Activated T-helper 1 cell treated with Interleukin-2 at 50 U/mL for 16 hours (primary cell): ENCODE measurements around the gene THRB.

ENCODE experiments used
- DNase-seq: peaks from one replicate; pipeline ENCODE4 v3.0.0-alpha.2; 2020; ENCODE audit warnings: low read depth

THRB gene

GRCh38 chr3:24141548-24141947, 353.1 kb downstream of the THRB start:
- DNase-seq: no peak

DNA sequence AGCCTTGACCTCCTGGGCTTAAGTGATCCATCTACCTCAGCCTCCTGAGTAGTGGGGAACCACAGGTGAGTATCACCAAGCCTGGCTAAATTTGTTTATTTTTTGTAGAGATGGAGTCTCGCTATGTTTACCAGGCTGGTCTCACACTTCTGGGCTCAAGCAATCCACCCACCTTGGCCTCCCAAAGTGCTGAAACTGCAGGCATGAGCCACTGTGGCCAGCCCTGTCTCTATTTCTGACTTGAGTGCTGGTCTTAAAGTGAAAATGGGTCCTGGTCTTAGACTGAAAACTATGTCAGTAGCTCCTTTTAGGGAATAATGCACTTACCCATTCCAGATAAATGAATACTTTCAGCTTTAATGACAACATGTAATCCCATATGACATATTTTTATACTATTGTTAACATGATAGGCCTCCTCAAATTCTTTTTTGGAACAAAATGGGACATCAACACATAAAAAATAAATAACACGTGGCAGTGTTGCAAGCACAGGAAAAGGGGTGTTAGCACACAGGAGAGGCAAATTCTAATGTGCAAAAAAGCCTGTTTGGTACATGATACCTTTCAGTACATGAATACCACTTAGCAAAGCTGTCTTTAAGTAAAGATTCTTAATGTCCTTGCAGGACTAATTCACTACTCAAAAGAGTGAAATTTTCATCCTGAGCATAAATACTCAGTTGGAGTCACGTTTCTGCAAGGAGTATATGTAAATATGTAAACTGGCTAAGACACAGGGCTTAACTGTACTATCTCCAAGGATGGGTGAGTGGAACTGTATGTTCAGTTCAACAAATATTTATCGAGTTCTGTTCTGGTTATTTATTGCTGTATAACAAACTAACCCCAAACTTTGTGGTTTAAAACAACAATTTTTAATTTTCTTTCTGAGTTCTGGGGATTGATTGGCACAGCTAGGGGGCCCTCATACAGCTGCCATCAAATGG, 354.9 kb downstream of the THRB start:
- DNase-seq: no peak

- DNase-seq: no peak
Observed at GRCh38 chr3:24138876-24139256, 355.8 kb downstream of the THRB start.

GRCh38 chr3:24137958-24138875, 356.4 kb downstream of the THRB start:
- DNase-seq: no peak

GRCh38 chr3:24137334-24137733, 357.3 kb downstream of the THRB start:
- DNase-seq: no peak

DNA sequence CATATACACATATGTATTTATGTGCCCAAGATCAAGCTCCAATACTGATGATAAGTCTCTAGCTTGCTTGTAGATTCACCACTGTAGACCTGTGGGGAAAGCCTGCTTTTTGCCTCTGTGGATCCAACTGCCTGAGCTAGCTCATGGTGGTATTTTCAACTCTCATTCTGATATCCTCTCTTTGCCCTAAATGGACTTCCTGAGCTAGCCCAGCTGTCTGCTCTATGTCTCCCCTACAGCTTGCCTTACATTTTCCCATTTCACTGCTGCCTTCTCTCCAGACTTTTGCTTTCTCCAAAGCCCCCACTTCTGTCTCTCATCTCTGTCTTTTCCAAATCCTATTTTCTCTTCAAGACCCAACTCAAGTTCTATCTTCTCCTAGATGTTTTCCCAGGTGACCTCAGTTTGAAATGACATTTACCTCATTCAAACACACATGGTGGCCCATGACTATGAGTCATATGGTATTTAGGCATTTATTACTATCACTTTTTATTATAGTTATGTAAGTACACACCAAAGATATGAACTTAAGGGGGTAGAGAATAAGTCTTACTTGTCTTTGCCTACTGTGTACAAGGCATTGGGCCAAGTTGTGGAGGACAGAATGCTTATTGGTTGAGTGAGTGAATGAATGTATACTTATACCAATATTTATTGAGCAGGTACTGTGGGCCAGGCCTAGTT, 357.9 kb downstream of the THRB start:
- DNase-seq: no peak

DNA sequence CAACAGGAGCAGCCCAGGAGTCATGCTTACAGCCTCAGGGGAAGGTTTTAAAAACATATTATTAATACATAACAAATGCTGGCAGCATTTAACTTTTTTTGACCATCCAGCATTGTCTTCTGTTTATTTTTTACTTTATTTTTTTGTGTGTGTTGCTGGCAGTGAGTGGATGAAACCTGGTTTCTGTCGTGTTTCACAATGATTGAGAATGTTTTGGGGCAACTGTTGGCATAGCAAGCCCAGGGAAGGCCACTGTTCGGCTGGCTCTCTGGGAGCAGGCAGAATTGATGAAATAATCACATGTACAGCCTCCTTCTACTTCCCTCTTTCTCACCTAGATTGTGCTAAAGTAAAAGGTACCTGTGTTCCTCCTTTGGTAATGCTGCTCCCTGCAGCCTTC, 359.4 kb downstream of the THRB start:
- DNase-seq: no peak

- no peak for DNase-seq
Observed at GRCh38 chr3:24133942-24134341, 360.7 kb downstream of the THRB start.

DNA sequence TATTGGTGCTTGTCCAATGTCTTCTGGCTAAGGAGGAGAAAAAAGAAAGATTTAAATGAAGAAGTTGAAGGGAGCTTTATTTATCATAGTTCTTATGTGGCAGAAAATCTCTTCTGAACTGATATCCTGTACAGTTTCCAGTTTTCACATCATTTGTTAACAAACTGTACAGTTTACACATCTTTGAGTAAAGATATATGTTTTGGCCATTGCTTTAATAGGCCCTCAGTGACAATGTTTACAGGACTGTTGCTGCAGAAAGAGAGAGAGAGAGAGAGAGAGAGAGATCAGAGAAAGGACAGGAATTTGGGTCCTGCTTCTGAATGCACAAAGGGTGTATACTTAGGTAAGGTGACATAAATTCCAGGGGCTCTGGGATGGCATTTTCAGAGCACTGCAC, 361.2 kb downstream of the THRB start:
- no peak for DNase-seq

DNA sequence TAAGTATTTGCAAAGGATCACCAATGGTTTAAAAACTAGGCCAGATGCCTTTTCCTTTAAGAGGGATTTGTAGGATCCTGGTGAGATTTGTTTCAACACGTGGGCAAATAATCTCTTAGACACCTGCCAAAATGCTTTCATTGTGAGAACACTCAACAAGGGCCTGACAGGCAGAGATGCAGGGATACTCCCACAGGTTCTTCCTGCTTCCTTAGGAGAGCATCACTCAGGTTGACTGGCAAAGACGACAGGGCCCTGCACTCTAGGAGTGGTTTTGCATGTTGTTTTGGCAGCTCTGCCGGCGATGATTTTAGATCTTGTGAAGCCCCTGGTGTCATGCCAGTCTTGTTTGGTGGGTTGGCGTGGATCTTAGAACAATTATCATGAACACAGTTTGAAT, 365.1 kb downstream of the THRB start:
- DNase-seq: no peak

DNA sequence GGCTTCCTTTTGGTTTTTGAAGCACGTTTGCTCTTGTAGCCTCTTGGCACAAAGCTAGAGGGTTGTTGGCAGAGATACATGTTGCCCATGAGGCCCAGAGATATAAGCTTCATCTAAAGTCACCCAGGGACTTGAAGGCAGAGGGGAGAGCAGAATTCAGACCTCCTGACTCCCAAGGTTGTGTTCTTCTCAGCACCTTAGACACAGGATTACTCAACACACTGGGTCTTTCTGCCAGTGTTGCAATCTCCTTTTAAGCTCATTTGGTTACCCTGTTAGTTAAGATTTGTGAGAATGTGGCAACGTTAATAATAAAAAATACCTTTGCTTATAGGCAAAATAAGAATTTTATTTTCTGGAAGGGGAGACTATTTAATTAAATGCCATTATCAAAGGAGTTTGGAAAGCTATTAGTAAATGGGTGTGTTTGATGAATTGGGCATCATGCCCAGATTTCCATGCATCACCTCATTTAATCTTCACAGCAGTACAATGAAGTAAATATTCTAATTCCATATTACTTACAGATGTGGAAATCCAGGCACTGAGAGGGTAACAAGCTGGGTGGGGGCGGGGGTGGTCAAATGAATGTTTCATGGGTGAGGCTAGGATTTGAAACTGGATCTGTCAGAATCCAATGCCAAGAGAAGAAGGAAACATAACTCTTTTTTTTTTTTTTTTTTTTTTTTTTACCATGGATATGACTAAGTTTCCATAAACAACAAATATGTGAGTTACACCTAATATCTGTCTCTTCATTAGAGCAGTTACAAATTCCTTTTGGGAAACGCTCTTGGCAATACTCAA, 366.2 kb downstream of the THRB start:
- no peak for DNase-seq

DNA sequence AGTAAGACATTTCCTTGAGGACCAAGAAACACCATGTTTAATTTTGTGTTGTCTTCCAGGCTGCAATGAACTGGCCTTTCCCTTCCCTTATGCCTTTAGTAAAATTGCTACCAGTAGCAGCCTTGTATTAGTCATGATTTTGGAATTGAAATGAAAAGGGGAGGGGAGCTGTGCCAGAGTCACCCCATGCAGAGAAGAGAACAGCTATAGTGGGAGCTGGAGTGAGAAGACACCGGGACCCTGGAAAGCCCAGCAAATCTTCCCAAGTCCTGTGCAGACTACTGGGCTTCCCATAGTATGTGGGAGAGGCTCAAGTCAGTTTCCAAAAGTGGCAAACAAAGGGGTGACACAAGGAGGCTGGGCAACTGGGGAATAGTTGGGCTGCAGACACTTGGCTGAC, 371.1 kb downstream of the THRB start:
- no peak for DNase-seq

DNA sequence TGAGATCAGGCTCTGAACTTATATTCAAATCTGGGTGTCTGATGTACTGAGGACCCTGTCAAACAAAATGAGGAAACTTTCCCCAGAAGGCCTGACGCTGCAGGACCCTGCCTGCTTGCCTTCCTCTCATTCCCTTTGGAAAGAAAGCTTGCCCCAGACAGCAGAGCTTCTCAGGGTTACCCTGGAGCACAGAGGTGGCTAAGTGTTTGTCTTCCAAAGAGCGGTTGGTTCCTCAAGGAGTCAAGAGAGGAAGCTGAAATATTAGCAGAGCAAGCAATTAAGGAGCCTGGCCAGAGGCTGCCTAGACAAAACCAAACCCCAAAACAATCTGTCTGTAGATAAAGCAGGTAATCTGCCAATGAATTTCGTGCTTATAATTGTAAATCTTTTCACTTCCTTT, 374.2 kb downstream of the THRB start:
- no peak for DNase-seq

DNA sequence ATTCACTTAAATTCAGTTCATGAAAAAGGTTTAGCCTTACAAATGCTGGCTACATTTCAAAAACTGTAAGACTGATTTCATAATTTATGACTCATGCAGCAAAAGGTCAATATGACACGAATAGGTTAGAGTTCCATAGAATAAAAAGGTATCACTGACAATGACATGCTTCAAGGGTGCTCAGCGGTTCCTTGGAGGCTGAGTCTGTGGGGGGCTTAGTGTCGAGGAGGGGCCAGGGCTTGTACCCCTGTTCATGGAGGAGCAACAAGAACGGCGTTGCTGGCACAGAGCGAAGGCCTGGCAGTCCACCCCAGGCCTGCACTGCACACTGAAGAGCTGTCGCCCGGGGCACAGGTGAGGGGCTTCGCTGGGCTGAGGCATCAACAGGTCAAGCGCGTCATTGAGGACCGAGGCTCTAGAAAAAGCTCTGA, 375.3 kb downstream of the THRB start:
- DNase-seq: no peak

DNA sequence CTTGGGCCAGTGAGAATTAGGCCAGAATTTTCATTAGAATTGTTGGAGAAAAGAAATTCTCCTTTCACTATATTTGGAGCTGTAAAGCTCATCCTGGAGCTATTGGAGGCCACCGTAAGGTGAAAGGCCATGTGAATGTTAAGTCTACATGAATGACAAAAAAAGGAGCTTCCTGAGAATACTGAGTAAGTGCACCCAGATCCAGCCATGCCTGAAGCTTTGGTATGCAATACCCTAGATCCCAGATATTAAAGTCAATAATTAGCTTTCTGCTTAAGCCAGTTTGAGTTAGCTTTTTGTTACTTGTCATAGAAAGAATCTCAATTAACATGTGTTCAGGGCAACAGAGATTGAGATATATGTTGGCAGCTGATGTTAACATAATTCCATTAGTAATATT, 377.1 kb downstream of the THRB start:
- DNase-seq: no peak

DNA sequence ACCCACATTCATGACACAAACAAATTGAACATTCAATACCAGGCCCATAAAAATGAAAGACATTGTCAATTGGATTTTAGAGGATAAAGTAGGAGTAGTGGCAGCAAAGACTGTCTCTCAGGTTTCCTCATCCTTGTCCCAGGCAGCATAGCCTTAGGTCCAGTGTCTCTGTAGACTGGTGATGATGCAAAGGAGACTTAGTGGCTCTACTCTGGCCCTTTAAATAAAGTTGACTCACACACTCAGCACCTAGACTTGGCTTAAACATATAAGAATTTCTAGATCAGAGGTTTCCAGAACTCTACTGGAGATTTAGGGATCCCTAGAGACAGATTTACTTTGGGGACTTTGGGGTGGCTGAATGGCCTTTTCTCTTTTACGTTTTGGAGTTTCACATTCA, 382.9 kb downstream of the THRB start:
- DNase-seq: no peak

DNA sequence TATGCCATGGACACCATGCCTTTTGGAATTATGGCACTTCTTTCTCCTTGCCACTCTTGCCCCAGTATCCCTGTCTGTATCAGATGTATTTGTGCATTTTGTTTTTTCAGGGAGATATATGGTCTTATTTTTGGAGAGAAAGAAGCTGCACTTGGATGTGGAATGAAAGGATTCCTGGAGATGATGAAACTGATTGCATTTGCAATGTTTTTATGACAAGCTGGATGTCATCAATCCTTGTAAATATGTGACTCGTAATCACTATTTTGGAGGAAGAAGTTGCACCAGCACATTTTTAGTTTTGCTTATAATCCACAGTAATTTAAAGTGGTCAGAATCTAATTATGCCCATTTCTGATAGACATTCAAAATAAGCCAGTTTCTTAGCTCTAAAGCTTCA, 384.6 kb downstream of the THRB start:
- no peak for DNase-seq

GRCh38 chr3:24101676-24102168, 392.9 kb downstream of the THRB start:
- no peak for DNase-seq

DNA sequence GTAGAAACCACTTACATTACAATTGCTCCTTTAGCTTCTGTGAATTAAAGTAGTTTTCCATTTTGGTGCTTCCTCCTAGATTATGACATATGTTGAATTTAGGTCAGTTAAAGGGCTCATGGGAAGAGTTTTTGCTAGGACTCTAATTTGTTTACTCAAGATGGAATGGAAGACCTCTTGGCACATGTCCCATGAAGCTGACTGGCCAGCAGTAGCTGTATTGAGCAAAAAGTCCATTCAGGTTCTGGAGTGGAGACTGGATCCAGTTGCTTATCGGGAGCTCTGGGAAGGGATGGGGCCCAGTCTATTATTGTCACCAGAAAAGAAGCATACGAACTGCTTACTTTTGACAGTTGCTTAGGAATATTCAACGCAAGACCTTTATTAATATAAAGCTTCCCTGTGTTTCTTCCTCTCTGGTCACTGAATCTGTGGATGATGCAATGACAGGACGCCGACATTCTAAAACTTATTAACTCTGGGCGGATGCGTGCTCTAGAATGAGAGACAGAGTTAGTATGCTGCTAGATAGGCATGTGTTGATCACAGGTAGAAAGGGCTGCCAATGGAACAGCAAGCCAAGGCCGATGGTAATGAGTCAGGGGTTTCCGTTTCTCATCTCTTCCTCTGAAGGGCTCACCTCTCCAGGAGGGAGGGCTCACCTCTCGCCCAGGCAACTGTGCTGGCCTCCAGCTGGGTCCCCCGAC, 393.8 kb downstream of the THRB start:
- DNase-seq: no peak

DNA sequence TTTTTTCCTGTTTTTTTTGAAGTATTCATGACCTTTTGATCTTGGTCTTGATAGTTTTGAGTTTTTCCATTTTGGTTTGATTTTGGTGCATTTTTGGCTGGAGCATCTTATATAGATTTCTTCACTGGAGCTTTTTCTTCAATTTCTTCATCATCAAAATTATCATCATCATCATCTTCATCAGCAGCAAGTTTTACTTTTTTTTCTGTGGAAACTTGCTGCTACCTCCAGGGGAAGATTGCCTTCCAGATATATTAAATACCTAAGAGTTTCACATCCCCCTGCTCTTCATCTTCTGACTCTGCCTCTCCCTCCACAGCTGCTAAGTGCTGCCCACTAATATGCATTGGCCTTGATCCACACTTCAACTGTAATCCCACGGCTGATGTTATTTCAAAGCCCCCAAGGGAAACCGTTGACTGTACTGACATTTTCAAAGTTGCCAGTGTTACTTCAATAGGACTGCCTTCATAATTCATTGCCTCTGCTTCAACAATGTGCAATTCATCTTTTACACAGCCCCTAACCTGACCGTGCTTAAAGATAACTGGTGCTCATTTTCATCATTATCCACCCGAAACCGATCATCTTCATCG, 397.9 kb downstream of the THRB start:
- no peak for DNase-seq
